Stimulated activated CD4-positive, alpha-beta T cell treated with anti-CD3 and anti-CD28 coated beads, TNF-alpha, amount 100 ng/mL, for 48 hours (primary cell): Measurements from ENCODE around the gene MBNL1.
"Not testable (repeated sequence)": the region's sequence is repeated elsewhere in the genome, so short reads cannot be mapped to it uniquely, and the experiment has no call there.

Source experiments
- DNase-seq, 3 donors: peaks; one replicate each; pipeline ENCODE4 v3.0.0-alpha.2; 2020; ENCODE audit warnings: low read depth in 3 of 3

MBNL1 gene

GRCh38 chr3:152349392-152349791 is 80.7 kb downstream of the MBNL1 start:
- DNase-seq: no peak

- no peak for DNase-seq
Observed at GRCh38 chr3:152350139-152350538, 81.4 kb downstream of the MBNL1 start.

DNA sequence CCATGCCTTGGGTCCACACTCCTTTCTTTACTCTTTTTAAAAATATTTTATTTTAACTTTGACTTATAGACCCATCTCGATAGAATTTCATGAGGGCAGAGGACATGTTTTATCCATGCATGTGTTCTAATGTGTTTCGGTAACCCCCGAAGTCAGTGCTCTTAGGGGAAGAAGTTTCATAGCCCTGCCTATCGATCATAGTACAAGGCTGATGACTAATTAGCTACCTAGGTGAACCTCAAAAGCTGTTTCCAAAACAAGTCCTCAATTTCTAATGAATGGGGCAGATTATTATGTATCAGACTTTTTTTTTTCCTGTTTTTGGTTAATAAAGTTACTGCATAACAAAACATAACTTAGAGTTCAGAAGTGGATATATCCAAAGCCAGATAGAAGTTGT is 82.0 kb downstream of the MBNL1 start:
- DNase-seq: no peak

DNA sequence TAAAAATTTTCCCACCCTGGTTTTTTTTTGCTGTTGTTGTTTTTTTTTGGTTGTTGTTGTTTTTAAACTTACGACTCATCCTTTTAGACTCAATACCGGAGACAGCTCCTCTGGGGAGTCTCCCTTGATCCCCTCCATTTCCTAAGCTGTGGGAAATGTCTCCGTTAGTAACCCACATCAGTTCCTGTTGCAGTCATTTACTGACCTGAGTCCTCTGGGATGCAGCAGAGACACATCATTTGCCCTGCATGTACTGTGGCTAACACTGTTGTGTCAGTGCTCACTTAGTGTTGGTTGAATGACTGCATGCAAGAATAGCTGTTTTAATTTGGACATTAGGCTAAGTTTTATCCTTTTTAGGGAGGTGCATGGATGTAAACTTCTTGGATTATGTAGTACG is 83.8 kb downstream of the MBNL1 start:
- no peak for DNase-seq

- DNase-seq: no peak
Observed at GRCh38 chr3:152353578-152353977, 84.8 kb downstream of the MBNL1 start.

- no peak for DNase-seq
Observed at GRCh38 chr3:152355744-152356665, 87.3 kb downstream of the MBNL1 start.

GRCh38 chr3:152356870-152357276 is 88.1 kb downstream of the MBNL1 start:
- DNase-seq: no peak

GRCh38 chr3:152357587-152357986 is 88.9 kb downstream of the MBNL1 start:
- no peak for DNase-seq

- DNase-seq: no peak
Observed at GRCh38 chr3:152359385-152360248, 90.9 kb downstream of the MBNL1 start.

DNA sequence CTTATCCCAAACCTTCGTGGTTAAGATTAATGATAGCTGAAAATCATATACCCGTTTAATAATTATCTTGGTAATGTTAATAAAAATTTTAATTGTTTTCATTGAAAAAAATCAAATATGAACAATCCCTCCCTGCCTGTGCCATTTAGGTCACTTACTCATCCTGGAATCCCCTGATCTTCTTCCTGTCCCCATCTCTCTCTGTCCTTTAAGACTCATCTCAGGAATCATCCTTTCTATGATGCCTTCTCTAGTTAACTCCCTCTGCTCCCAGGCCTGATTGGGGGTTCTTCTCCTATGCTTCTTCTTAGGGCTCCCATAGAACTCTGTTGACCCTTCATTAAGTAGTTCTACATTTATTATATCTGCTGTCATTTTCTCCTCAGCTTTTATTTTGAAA is 91.6 kb downstream of the MBNL1 start:
- DNase-seq: no peak

DNA sequence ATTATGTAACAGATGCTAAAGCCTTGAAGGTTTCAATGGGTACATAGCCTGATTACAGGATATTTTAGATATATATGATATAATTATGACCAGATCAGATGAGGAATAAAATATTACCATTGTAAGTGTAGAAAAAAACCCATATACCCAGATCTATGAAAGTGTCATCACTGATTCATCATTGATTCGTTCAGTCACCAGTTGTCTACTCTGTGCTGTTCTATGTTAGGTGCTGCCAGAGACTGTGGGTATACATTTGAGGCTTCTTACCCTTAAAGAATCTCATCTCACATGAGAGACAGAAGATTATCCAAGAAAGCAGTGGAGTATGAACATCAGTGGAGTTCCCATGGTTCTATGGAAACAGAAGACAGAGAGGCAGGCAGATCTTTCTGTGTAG is 92.2 kb downstream of the MBNL1 start:
- DNase-seq: no peak

DNA sequence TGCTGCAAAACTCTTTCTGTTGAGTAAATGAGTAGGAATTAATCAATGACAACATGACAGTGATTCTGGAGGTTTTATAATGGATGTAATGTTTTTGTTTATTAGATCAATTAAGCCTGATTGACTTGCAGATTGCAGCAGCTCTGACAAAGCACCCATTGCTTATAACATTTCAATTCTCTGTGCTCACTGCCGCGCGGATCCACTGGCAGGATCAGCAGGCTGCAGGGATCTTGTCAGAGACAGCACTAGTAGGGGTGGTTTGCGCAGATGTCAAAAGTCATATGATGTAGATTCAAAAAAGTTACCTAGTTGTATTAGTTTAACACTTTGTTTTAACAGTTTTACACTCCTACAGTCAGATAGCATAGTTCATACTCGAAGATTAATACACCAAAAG is 93.4 kb downstream of the MBNL1 start:
- DNase-seq: no peak

DNA sequence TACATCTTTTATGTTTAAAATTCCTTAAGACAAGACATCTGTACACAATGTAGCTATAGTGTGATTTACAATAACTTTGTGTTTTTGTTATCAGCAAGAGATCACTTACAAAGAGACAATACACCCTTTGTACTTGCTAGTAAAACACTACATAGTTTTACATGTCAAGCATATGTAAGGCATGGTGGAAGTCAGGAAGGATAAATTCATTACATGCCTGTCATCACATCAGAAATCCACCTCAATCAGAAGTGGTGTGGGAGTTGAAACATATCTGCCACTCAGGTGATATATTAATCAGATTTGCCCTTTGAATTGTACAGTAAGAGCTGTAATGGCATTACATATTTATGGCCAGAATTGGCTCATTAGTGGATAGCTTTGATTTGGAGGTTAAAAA is 95.5 kb downstream of the MBNL1 start:
- DNase-seq: no peak

DNA sequence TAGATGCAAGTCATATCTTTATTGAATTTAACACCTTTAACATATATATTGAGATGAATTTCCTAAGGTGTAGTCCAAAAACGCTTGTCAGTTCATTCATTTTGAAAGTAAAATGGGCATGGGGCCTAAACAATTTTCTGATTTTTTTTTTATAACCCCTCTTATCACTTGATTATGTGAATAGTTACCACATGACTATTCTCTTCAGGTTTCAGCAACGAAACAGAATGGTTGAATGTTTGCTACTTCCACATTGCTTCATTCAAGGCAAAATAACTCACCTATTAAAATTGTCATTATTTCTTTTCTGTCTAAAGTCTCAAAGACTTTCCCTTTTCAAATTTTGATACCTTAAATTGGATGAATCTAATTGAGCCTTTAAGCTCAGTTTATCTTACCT is 96.4 kb downstream of the MBNL1 start:
- DNase-seq: no peak

- DNase-seq: no peak
Observed at GRCh38 chr3:152365766-152366593, 97.3 kb downstream of the MBNL1 start.

DNA sequence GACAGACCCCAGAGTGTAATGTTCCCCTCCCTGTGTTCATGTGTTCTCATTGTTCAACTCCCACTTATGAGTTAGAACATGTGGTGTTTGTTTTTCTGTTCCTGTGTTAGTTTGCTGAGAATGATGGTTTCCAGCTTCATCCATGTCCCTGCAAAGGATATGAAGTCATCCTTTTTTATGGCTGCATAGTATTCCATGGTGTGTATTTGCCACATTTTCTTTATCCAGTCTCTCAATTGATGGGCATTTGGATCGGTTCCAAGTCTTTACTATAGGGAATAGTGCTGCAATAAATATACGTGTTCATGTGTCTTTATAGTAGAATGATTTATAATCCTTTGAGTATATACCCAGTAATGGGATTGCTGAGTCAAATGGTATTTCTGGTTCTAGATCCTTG is 98.5 kb downstream of the MBNL1 start:
- not testable (repeated sequence) for DNase-seq

DNA sequence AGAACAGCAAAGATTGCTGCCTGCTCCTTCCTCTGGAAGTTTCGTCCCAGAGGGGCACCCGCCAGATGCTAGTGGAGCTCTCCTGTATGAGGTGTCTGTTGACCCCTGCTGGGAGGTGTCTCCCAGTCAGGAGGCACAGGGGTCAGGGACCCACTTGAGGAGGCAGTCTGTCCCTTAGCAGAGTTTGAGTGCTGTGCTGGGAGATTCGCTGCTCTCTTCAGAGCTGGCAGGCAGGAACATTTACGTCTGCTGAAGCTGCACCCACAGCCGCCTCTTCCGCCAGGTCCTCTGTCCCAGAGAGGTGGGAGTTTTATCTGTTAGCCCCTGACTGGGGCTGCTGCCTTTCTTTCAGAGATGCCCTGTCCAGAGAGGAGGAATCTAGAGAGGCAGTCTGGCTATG is 103.9 kb downstream of the MBNL1 start:
- DNase-seq: not testable (repeated sequence)

DNA sequence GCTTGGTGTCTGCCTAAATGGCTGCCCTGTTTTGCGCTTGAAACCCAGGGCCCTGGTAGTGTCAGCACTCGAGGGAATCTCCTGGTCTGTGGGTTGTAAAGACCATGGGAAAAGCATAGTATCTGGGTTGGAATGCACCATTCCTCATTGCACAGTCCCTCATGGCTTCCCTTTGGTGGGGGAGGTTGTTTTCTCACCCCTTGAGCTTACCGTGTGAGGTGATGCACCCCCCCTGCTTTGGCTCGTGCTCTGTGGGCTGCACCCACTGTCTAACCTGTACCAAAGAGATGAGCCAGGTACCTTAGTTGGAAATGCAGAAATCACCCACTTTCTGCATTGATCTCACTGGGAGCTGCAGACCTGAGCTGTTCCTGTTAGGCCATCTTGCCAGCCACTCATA is 104.7 kb downstream of the MBNL1 start:
- DNase-seq: no peak

- no peak for DNase-seq
Observed at GRCh38 chr3:152374262-152374990, 105.7 kb downstream of the MBNL1 start.

DNA sequence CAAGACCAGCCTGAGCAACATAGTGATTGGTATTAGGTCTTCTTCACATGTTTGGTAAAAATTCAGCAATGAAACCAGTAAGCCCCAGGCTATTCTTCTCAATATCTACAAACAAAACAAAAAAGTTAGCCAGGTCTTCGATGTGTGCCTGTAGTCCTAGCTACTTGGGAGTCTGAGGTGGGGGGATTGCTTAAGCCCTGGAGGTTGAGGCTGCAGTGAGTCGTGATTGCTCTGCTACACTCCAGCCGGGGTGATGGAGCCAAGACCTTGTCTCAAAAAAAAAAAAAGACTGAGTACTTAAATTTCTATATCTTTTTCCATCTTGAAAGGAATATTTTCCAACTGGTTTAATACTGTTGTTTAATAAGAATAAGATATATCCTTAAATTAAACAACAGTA is 106.8 kb downstream of the MBNL1 start:
- DNase-seq: no peak
